HAP-1 (cell line): ENCODE data around the gene STX16.
A peak's percentile ranks its signal among the peaks of the same experiment; 100 is the strongest.

Experiments used
- DNase-seq, 2 experiments: peaks; one replicate each; pipeline ENCODE4 v3.0.0-alpha.2; 2016 to 2020; ENCODE audit warnings: low spot score in 2 of 2
- H3K27me3 ChIP-seq: fragments of 250-450 bp; sonication (Bioruptor Pico); 2 replicates; pipeline ENCODE4 v1.5.1; 2020; ENCODE audit warnings: low read depth, mild to moderate bottlenecking, moderate library complexity
- H3K36me3 ChIP-seq: fragments of 250-450 bp; sonication (Bioruptor Pico); replicated peaks from 2 replicates; pipeline ENCODE4 v1.5.1; 2020; ENCODE audit warnings: mild to moderate bottlenecking
- H3K4me1 ChIP-seq: fragments of 250-450 bp; sonication (Bioruptor Pico); 2 replicates; pipeline ENCODE4 v1.5.1; 2020; ENCODE audit warnings: mild to moderate bottlenecking
- H3K4me3 ChIP-seq: fragments of 250-450 bp; sonication (Bioruptor Pico); 2 replicates; pipeline ENCODE4 v1.5.1; 2020; ENCODE audit warnings: mild to moderate bottlenecking, moderate library complexity
- H3K9me3 ChIP-seq: fragments of 250-450 bp; sonication (Bioruptor Pico); 2 replicates; pipeline ENCODE4 v1.5.1; 2020; ENCODE audit warnings: mild to moderate bottlenecking, moderate library complexity
- in situ Hi-C: fragments of 300-500 bp; cut with MboI; formaldehyde crosslinking; loops from 3 replicates; pipeline ENCODE4 v1.14.3; 2020; ENCODE audit warnings: low sequenced_read_pairs, inconsistent platforms, mixed read lengths

Gene STX16

GRCh38 chr20:58709013-58709702 lies 58.1 kb downstream of the STX16 start:
- Histone ChIP-seq H3K36me3 (peaks cover 5% of the 10 kb centered on the region; the same call in 1 of the 2 replicates), H3K27me3 (no peaks in the 10 kb centered on the region), H3K4me1 (no peaks in the 10 kb centered on the region), H3K4me3 (no peak overlapping the region), H3K9me3 (no peaks in the 10 kb centered on the region)
- peak in 1 of 2 experiments; percentile 3 for DNase-seq
- in situ Hi-C loops, result no loop called here

GRCh38 chr20:58709703-58710039 lies 58.6 kb downstream of the STX16 start:
- in situ Hi-C loops, result no loop called here
- Histone ChIP-seq H3K36me3 (peaks cover 1% of the 10 kb centered on the region; the same call in 1 of the 2 replicates), H3K9me3 (no peaks in the 10 kb centered on the region), H3K4me1 (no peaks in the 10 kb centered on the region), H3K4me3 (no peak overlapping the region), H3K27me3 (no peaks in the 10 kb centered on the region)
- no peak for DNase-seq

GRCh38 chr20:58710481-58711265 lies 59.6 kb downstream of the STX16 start:
- Histone ChIP-seq H3K9me3 (no peaks in the 10 kb centered on the region), H3K4me1 (no peaks in the 10 kb centered on the region), H3K27me3 (no peaks in the 10 kb centered on the region), H3K4me3 (no peak overlapping the region), H3K36me3 (no peaks in the 10 kb centered on the region)
- in situ Hi-C loops, result no loop called here
- DNase-seq, result peak in 1 of 2 experiments; percentile 4

GRCh38 chr20:58711266-58712051 lies 60.4 kb downstream of the STX16 start:
- in situ Hi-C loops, result no loop called here

GRCh38 chr20:58712151-58712791 lies 61.2 kb downstream of the STX16 start:
- H3K27me3 ChIP-seq, result no peaks in the 10 kb centered on the region
- in situ Hi-C loops, result no loop called here
- no peaks in the 10 kb centered on the region for H3K9me3 ChIP-seq
- no peak overlapping the region for H3K4me3 ChIP-seq
- no peak for DNase-seq
- no peaks in the 10 kb centered on the region for H3K36me3 ChIP-seq
- H3K4me1 ChIP-seq, result no peaks in the 10 kb centered on the region

More at GRCh38 chr20:58711266-58712051, 60.4 kb downstream of the STX16 start:
- Histone ChIP-seq H3K36me3 (no peaks in the 10 kb centered on the region), H3K4me1 (no peaks in the 10 kb centered on the region), H3K4me3 (no peak overlapping the region), H3K27me3 (no peaks in the 10 kb centered on the region), H3K9me3 (no peaks in the 10 kb centered on the region)
- no peak for DNase-seq

GRCh38 chr20:58712806-58713731 lies 62.0 kb downstream of the STX16 start:
- Histone ChIP-seq H3K4me1 (no peaks in the 10 kb centered on the region), H3K27me3 (no peaks in the 10 kb centered on the region), H3K9me3 (no peaks in the 10 kb centered on the region), H3K36me3 (no peaks in the 10 kb centered on the region), H3K4me3 (no peak overlapping the region)
- in situ Hi-C loops, result no loop called here
- DNase-seq, result no peak

GRCh38 chr20:58713801-58714339 lies 62.8 kb downstream of the STX16 start:
- no peaks in the 10 kb centered on the region for H3K27me3 ChIP-seq
- peak in 1 of 2 experiments; percentile 5 for DNase-seq

GRCh38 chr20:58714340-58714922 lies 63.3 kb downstream of the STX16 start:
- Histone ChIP-seq H3K27me3 (no peaks in the 10 kb centered on the region), H3K4me3 (no peak overlapping the region), H3K36me3 (no peaks in the 10 kb centered on the region), H3K9me3 (no peaks in the 10 kb centered on the region), H3K4me1 (no peaks in the 10 kb centered on the region)
- in situ Hi-C loops, result no loop called here
- DNase-seq, result peak in 1 of 2 experiments; percentile 8

More at GRCh38 chr20:58713801-58714339, 62.8 kb downstream of the STX16 start:
- Histone ChIP-seq H3K9me3 (no peaks in the 10 kb centered on the region), H3K4me3 (no peak overlapping the region), H3K4me1 (no peaks in the 10 kb centered on the region), H3K36me3 (no peaks in the 10 kb centered on the region)
- in situ Hi-C loops, result no loop called here

GRCh38 chr20:58714923-58715351 lies 63.9 kb downstream of the STX16 start:
- H3K4me3 ChIP-seq, result no peak overlapping the region
- in situ Hi-C loops, result no loop called here
- H3K4me1 ChIP-seq, result no peaks in the 10 kb centered on the region
- no peaks in the 10 kb centered on the region for H3K9me3 ChIP-seq
- H3K27me3 ChIP-seq, result no peaks in the 10 kb centered on the region
- H3K36me3 ChIP-seq, result no peaks in the 10 kb centered on the region
- DNase-seq, result no peak

- no peaks in the 10 kb centered on the region for H3K9me3 ChIP-seq
- no peaks in the 10 kb centered on the region for H3K27me3 ChIP-seq
- in situ Hi-C loops, result no loop called here
- H3K4me1 ChIP-seq, result peaks cover under 1% of the 10 kb centered on the region; the same call in 1 of the 2 replicates
- DNase-seq, result peak in 1 of 2 experiments; percentile 6
- H3K4me3 ChIP-seq, result no peak overlapping the region
- no peaks in the 10 kb centered on the region for H3K36me3 ChIP-seq
Observed at GRCh38 chr20:58715391-58715800, 64.3 kb downstream of the STX16 start.

GRCh38 chr20:58715801-58716475 lies 64.9 kb downstream of the STX16 start:
- DNase-seq, result no peak
- H3K36me3 ChIP-seq, result no peaks in the 10 kb centered on the region
- H3K9me3 ChIP-seq, result no peaks in the 10 kb centered on the region
- peaks cover 6% of the 10 kb centered on the region for H3K4me1 ChIP-seq
- no peak overlapping the region for H3K4me3 ChIP-seq
- in situ Hi-C loops, result no loop called here
- H3K27me3 ChIP-seq, result no peaks in the 10 kb centered on the region
